Measurements from ENCODE around the gene IQCH. TPM values are rescaled to one million over a fixed set of nuclear protein-coding genes. Genes with fewer than 3 reads are reported as not detected.
A peak's percentile ranks its signal among the peaks of the same experiment; 100 is the strongest.

The IQCH gene
- total and polyA plus RNA-seq, 4 donors: 1.2 to 3.4 (median 2.0) TPM; not detected in 1

DNA sequence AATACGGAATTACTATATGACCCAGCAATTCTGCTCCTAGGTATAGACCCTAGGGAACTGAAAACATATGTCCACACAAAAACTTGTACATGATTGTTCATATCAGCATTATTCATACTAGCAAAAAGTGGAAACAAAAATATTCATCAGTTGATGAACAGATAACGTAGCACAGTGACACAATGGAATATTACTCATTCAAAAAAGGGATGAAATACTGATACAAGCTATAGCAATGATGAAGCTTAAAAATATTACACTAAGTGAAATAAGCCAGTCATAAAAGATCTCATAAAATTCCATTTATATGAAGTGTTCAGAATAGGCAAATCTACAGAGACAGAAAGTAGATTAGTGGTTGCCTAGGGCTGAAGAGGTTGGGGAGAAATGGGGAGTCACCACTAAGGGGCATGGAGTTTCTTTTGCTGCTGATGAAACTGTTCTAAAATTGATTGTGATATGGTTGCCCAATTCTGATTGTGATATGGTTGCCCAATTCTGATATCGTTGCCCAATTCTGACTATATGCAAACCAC, 276.9 kb downstream of the IQCH start:
- H3K27me3 ChIP-seq (ENCODE audit: control insufficient read depth in 1 of 2, insufficient read depth in 2 of 2, low read length in 1 of 2): no peaks in the 10 kb centered on the region
- 76 to 83% methylated on average over 3 of the region's 3 CpGs for WGBS, 2 donors
- no peaks in the 10 kb centered on the region for H3K36me3 ChIP-seq (ENCODE audit: control insufficient read depth in 1 of 2, insufficient read depth in 2 of 2, low read length in 1 of 2)
- peaks cover 0 to 2% of the 10 kb centered on the region in 2 donors for H3K4me1 ChIP-seq (ENCODE audit: control insufficient read depth in 1 of 2, insufficient read depth in 2 of 2, low read length in 2 of 2)
- H3K9me3 ChIP-seq (ENCODE audit: control insufficient read depth, low read length): no peaks in the 10 kb centered on the region
- no peak overlapping the region for H3K4me3 ChIP-seq (ENCODE audit: low read length in 2 of 2)
- no peak for ATAC-seq (ENCODE audit: low FRiP score)
- intact Hi-C loops (cut with DNase I): no loop called here
- no peak overlapping the region for H3K27ac ChIP-seq (ENCODE audit: low read depth in 1 of 2, low read length in 2 of 2)
- no peak for DNase-seq

DNA sequence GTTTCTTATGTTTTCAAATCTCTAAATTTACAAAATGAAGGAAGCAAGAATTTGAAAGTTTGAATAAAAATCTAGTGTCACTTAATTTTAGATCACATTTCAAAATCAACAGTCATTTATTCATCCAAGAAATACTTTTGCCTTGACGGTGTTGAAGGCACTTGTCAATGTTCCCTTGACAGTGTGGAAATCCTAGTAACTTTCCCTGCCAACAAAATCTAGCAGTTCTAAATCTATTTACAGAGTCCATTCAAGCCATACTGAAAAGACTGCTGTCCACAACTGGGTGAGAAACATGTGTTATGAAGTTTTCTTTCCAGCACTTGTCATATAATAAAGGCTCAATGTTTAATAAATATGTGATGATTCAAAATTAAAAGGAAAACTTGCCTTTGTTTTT, 279.3 kb downstream of the IQCH start:
- Histone ChIP-seq H3K27ac (ENCODE audit: low read depth in 1 of 2, low read length in 2 of 2) (no peak overlapping the region), H3K9me3 (ENCODE audit: control insufficient read depth, low read length) (no peaks in the 10 kb centered on the region), H3K4me1 (ENCODE audit: control insufficient read depth in 1 of 2, insufficient read depth in 2 of 2, low read length in 2 of 2) (peaks cover 0 to 2% of the 10 kb centered on the region in 2 donors), H3K27me3 (ENCODE audit: control insufficient read depth in 1 of 2, insufficient read depth in 2 of 2, low read length in 1 of 2) (no peaks in the 10 kb centered on the region), H3K4me3 (ENCODE audit: low read length in 2 of 2) (no peak overlapping the region), H3K36me3 (ENCODE audit: control insufficient read depth in 1 of 2, insufficient read depth in 2 of 2, low read length in 1 of 2) (no peaks in the 10 kb centered on the region)
- DNase-seq (no peak), ATAC-seq (ENCODE audit: low FRiP score) (no peak)
- 58 to 74% methylated on average over 1 of the region's 1 CpG for WGBS, 2 donors
- intact Hi-C loops (cut with DNase I): no loop called here

DNA sequence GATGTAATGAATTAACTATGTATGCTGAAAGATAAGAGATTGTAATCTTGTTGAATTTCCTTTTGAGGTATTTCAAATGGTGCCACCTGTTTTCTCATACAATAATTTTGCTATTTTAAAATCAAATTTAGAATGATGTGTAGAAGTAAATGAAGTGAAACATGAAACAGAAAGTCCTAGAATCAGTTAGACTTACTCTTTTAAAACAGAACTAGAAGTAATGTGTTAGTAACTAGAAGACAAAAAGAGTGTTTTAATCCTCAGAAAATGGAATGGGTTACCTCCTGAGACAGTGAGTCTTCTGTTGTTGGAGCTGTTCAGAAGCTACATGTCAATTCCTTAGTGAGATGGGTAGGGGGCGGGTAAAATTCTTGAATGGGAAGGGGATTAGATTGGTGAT, 279.8 kb downstream of the IQCH start:
- no peak for ATAC-seq (ENCODE audit: low FRiP score)
- 85 to 92% methylated on average over 1 of the region's 1 CpG for WGBS, 2 donors
- intact Hi-C loops (cut with DNase I): no loop called here

DNA sequence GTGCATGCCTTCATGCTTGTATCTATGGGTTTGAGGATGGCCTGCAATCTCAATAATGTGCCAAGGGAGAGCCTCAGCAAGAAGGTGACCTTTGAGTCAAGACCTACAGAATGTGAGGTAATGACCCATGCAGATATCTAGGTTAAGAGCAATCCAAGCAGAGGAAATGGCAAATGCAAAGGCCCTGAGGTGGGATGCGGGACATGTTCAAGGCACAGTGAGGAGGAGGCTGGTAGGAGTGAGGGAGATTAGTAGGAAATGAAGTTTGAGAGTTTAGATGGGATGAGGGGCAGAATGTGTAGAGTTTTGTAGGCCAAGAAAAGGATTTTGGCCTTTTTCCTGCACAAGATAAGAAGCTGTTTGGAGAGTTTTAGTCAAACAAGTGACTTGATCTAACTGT, 283.2 kb downstream of the IQCH start:
- Histone ChIP-seq H3K27ac (ENCODE audit: low read depth in 1 of 2, low read length in 2 of 2) (no peak overlapping the region), H3K4me3 (ENCODE audit: low read length in 2 of 2) (no peak overlapping the region), H3K36me3 (ENCODE audit: control insufficient read depth in 1 of 2, insufficient read depth in 2 of 2, low read length in 1 of 2) (no peaks in the 10 kb centered on the region), H3K9me3 (ENCODE audit: control insufficient read depth, low read length) (no peaks in the 10 kb centered on the region), H3K27me3 (ENCODE audit: control insufficient read depth in 1 of 2, insufficient read depth in 2 of 2, low read length in 1 of 2) (no peaks in the 10 kb centered on the region), H3K4me1 (ENCODE audit: control insufficient read depth in 1 of 2, insufficient read depth in 2 of 2, low read length in 2 of 2) (peaks cover 0 to 2% of the 10 kb centered on the region in 2 donors)
- no peak for ATAC-seq (ENCODE audit: low FRiP score)
- 95 to 97% methylated on average over 1 of the region's 1 CpG for WGBS, 2 donors
- intact Hi-C loops (cut with DNase I): no loop called here
- DNase-seq: no peak

More for the DNA sequence above, 279.8 kb downstream of the IQCH start:
- Histone ChIP-seq H3K4me3 (ENCODE audit: low read length in 2 of 2) (no peak overlapping the region), H3K36me3 (ENCODE audit: control insufficient read depth in 1 of 2, insufficient read depth in 2 of 2, low read length in 1 of 2) (no peaks in the 10 kb centered on the region), H3K4me1 (ENCODE audit: control insufficient read depth in 1 of 2, insufficient read depth in 2 of 2, low read length in 2 of 2) (peaks cover 0 to 2% of the 10 kb centered on the region in 2 donors), H3K9me3 (ENCODE audit: control insufficient read depth, low read length) (no peaks in the 10 kb centered on the region), H3K27me3 (ENCODE audit: control insufficient read depth in 1 of 2, insufficient read depth in 2 of 2, low read length in 1 of 2) (no peaks in the 10 kb centered on the region), H3K27ac (ENCODE audit: low read depth in 1 of 2, low read length in 2 of 2) (no peak overlapping the region)
- no peak for DNase-seq

DNA sequence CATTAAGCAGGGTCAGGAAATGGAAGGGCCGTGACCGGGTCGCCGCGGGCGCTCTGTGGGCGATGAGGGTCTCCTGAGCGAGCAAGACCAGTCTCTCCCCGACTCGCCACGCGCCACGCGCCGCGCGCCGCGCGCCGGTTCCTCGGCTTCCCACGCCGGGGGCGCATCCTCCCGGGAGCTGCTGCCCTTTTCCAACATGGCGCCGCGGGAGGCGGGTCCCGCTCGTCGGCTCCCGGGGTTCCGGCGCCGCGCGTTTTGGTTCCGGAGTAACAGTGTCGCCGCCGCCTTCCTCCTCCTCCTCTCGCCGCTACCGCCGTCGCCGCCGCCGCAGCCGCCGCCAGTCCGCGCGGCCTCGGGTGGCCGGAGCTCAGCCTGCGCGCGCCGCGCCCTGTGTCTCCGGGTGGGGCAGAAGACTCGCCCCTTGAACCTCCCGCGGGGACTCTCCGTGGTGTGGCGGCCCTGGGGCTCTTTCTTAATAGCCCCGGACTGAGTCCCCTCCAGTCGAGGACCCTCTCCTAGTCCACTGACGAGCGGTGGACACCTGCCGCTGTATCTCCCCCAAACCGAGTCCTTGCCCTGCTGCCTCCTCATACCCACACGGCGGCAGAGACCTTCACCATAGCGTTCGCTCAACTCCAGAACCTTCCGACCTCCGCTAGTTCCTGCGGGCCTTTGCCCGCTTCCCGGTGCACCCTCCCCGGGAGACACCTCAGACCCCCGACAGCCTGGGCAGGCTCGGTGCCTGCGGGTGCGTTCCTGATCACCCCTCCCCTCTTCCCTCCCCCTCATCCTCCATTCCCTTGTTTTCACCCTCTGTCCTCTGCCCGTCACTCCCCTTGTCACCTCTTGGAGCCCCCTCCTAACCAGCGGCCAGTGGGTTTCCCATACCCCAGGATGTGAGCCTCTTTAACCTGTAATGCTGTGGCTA, 288.1 kb downstream of the IQCH start, which contains the start of gene MAP2K5:
TSS of gene MAP2K5 (plus strand) at position 284 of the 928 bp plus-strand sequence. CDS start at position 917, 633 bp downstream.
- intact Hi-C loops (cut with DNase I): loop anchor here in 1 of 2 donors (10.0 kb wide), 1 partner anchor 292 kb away; no protein-coding TSS in a partner anchor
- Histone ChIP-seq H3K9me3 (ENCODE audit: control insufficient read depth, low read length) (no peaks in the 10 kb centered on the region), H3K27me3 (ENCODE audit: control insufficient read depth in 1 of 2, insufficient read depth in 2 of 2, low read length in 1 of 2) (no peaks in the 10 kb centered on the region), H3K36me3 (ENCODE audit: control insufficient read depth in 1 of 2, insufficient read depth in 2 of 2, low read length in 1 of 2) (peaks cover 0 to 1% of the 10 kb centered on the region in 2 donors), H3K4me1 (ENCODE audit: control insufficient read depth in 1 of 2, insufficient read depth in 2 of 2, low read length in 2 of 2) (peaks cover 0 to 3% of the 10 kb centered on the region in 2 donors), H3K27ac (ENCODE audit: low read depth in 1 of 2, low read length in 2 of 2) (peak within 1 kb of the TSS in 1 of 2 donors; percentile 20), H3K4me3 (ENCODE audit: low read length in 2 of 2) (peak within 1 kb of the TSS; percentile 62 to 99)
- WGBS, 2 donors: 0 to 1% methylated on average over 80 to 91 of the region's 91 CpGs
- ATAC-seq (ENCODE audit: low FRiP score): peak; percentile 93
- DNase-seq: peak; percentile 92 to 97

DNA sequence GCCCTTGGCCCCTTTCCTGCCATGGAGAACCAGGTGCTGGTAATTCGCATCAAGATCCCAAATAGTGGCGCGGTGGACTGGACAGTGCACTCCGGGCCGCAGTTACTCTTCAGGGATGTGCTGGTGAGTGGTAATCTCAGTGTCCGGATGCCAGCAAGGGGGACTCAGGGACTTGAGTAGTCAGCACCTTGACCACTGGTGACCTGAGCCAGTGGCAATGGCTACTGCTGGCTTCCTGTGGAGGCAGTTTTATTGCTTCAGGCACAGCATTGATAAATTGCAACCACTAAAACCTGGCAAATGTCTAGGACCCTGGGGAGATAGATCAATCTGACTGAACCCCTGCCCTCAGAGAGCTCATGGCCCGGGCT, 288.7 kb downstream of the IQCH start:
- intact Hi-C loops (cut with DNase I): loop anchor here in 1 of 2 donors (10.0 kb wide), 1 partner anchor 291 kb away; no protein-coding TSS in a partner anchor
- Histone ChIP-seq H3K36me3 (ENCODE audit: control insufficient read depth in 1 of 2, insufficient read depth in 2 of 2, low read length in 1 of 2) (peaks cover 0 to 1% of the 10 kb centered on the region in 2 donors), H3K27me3 (ENCODE audit: control insufficient read depth in 1 of 2, insufficient read depth in 2 of 2, low read length in 1 of 2) (no peaks in the 10 kb centered on the region), H3K27ac (ENCODE audit: low read depth in 1 of 2, low read length in 2 of 2) (no peak overlapping the region), H3K4me3 (ENCODE audit: low read length in 2 of 2) (peak overlapping the region; percentile 62 to 99), H3K9me3 (ENCODE audit: control insufficient read depth, low read length) (no peaks in the 10 kb centered on the region), H3K4me1 (ENCODE audit: control insufficient read depth in 1 of 2, insufficient read depth in 2 of 2, low read length in 2 of 2) (peaks cover 0 to 3% of the 10 kb centered on the region in 2 donors)
- DNase-seq: no peak
- peak; percentile 26 for ATAC-seq (ENCODE audit: low FRiP score)
- WGBS, 2 donors: 34 to 40% methylated on average over 7 of the region's 7 CpGs

DNA sequence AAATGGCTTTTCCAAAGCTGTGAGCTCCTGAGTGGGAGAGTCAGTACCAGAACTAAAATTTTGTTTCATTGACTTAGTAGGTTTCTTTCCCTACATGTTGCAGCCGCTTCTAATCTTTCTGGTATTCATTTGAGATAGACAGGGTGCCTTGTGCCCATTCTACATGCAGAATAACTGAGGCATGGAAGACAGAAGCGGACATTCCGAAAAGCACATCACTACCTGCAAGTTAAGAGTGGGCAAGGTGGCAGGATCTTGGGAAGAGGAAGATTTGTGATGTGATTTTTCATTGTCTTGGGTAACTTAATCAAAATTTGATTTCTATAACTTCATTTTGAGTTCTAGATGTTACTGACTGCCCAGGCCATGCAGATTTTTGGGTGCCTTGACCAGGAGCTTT, 289.9 kb downstream of the IQCH start:
- WGBS, 2 donors: 76 to 95% methylated on average over 3 of the region's 3 CpGs
- no peaks in the 10 kb centered on the region for H3K27me3 ChIP-seq (ENCODE audit: control insufficient read depth in 1 of 2, insufficient read depth in 2 of 2, low read length in 1 of 2)
- H3K27ac ChIP-seq (ENCODE audit: low read depth in 1 of 2, low read length in 2 of 2): no peak overlapping the region
- no peaks in the 10 kb centered on the region for H3K9me3 ChIP-seq (ENCODE audit: control insufficient read depth, low read length)
- peaks cover 0 to 1% of the 10 kb centered on the region in 2 donors for H3K36me3 ChIP-seq (ENCODE audit: control insufficient read depth in 1 of 2, insufficient read depth in 2 of 2, low read length in 1 of 2)
- DNase-seq: no peak
- peaks cover 0 to 3% of the 10 kb centered on the region in 2 donors for H3K4me1 ChIP-seq (ENCODE audit: control insufficient read depth in 1 of 2, insufficient read depth in 2 of 2, low read length in 2 of 2)
- intact Hi-C loops (cut with DNase I): loop anchor here in 1 of 2 donors (10.0 kb wide), 1 partner anchor 290 kb away; no protein-coding TSS in a partner anchor
- ATAC-seq (ENCODE audit: low FRiP score): no peak
- H3K4me3 ChIP-seq (ENCODE audit: low read length in 2 of 2): no peak overlapping the region

DNA sequence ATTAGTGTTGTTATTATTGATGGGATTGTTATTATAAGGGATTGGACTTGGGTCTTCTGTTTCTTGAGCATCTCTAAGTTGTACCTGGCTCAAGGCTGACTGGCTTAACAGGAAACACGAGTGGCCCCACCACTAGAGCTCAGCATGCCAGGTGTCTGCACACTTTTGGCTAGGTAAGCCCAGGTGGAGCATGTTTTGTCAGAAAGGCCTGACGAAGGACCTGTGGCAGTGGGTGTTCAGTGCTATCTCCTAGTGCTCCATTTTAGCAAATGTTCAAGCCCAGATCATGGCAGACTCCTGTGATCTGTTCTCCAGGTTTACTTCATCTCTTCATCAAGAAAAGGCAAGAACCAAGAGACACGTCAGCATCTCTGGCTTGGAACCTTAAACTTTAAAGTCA, 291.3 kb downstream of the IQCH start:
- H3K27me3 ChIP-seq (ENCODE audit: control insufficient read depth in 1 of 2, insufficient read depth in 2 of 2, low read length in 1 of 2): no peaks in the 10 kb centered on the region
- 72 to 83% methylated on average over 3 of the region's 3 CpGs for WGBS, 2 donors
- no peak overlapping the region for H3K27ac ChIP-seq (ENCODE audit: low read depth in 1 of 2, low read length in 2 of 2)
- peaks cover 0 to 1% of the 10 kb centered on the region in 2 donors for H3K36me3 ChIP-seq (ENCODE audit: control insufficient read depth in 1 of 2, insufficient read depth in 2 of 2, low read length in 1 of 2)
- no peak for DNase-seq
- no peak for ATAC-seq (ENCODE audit: low FRiP score)
- H3K4me3 ChIP-seq (ENCODE audit: low read length in 2 of 2): no peak overlapping the region
- intact Hi-C loops (cut with DNase I): loop anchor here in 1 of 2 donors (10.0 kb wide), 1 partner anchor 289 kb away; no protein-coding TSS in a partner anchor
- H3K4me1 ChIP-seq (ENCODE audit: control insufficient read depth in 1 of 2, insufficient read depth in 2 of 2, low read length in 2 of 2): peaks cover 0 to 3% of the 10 kb centered on the region in 2 donors
- no peaks in the 10 kb centered on the region for H3K9me3 ChIP-seq (ENCODE audit: control insufficient read depth, low read length)
